ENCODE data around the gene GPN2. TPM values are rescaled to one million over a fixed set of nuclear protein-coding genes. Genes with fewer than 3 reads are reported as not detected.

Gene GPN2
- total RNA-seq, 6 experiments from 2014 or later = 5.6 to 18.3 (median 15.3) TPM

- 79% methylated on average over 8 of the region's 23 CpGs for WGBS (ENCODE audit: insufficient coverage, low coverage, low lambda C conversion rate, missing lambda C conversion rate)
- H3K27ac ChIP-seq = peak overlapping the region in 1 of 3 donors; percentile 71
- H3K4me1 ChIP-seq = peaks cover 0 to 39% (median 19%) of the 10 kb centered on the region in 4 donors
- peak; percentile 5 to 42 (median 34) for ATAC-seq
- no peak for TF ChIP-seq POLR2A (IDR thresholded peaks at IDR 0.05)
- TF ChIP-seq, protein P1, sequence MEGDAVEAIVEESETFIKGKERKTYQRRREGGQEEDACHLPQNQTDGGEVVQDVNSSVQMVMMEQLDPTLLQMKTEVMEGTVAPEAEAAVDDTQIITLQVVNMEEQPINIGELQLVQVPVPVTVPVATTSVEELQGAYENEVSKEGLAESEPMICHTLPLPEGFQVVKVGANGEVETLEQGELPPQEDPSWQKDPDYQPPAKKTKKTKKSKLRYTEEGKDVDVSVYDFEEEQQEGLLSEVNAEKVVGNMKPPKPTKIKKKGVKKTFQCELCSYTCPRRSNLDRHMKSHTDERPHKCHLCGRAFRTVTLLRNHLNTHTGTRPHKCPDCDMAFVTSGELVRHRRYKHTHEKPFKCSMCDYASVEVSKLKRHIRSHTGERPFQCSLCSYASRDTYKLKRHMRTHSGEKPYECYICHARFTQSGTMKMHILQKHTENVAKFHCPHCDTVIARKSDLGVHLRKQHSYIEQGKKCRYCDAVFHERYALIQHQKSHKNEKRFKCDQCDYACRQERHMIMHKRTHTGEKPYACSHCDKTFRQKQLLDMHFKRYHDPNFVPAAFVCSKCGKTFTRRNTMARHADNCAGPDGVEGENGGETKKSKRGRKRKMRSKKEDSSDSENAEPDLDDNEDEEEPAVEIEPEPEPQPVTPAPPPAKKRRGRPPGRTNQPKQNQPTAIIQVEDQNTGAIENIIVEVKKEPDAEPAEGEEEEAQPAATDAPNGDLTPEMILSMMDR (IDR thresholded peaks at IDR 0.05) = no peak
- no peaks in the 10 kb centered on the region for H3K9me3 ChIP-seq
- peak in 2 of 3 donors; percentile 66 to 77 for DNase-seq
- H3K4me3 ChIP-seq = no peak overlapping the region
- intact Hi-C loops (cut with DNase I) = no loop called here
- peaks cover 0 to 37% (median 19%) of the 10 kb centered on the region in 4 donors for H3K36me3 ChIP-seq
- H3K27me3 ChIP-seq = no peaks in the 10 kb centered on the region
Measured at GRCh38 chr1:26833432-26834405, 56.4 kb downstream of the GPN2 start.

GRCh38 chr1:26832249-26832960 lies 57.7 kb downstream of the GPN2 start:
- Histone ChIP-seq H3K4me1 (peaks cover 0 to 49% (median 24%) of the 10 kb centered on the region in 4 donors), H3K36me3 (peaks cover 0 to 35% (median 15%) of the 10 kb centered on the region in 4 donors), H3K4me3 (no peak overlapping the region), H3K27me3 (no peaks in the 10 kb centered on the region), H3K27ac (peak overlapping the region in 2 of 3 donors; percentile 71 to 77), H3K9me3 (no peaks in the 10 kb centered on the region)
- TF ChIP-seq, protein P1 (IDR thresholded peaks at IDR 0.05) = no peak
- no peak for ATAC-seq
- 91% methylated on average over 8 of the region's 16 CpGs for WGBS (ENCODE audit: insufficient coverage, low coverage, low lambda C conversion rate, missing lambda C conversion rate)
- DNase-seq = no peak
- intact Hi-C loops (cut with DNase I) = no loop called here

DNA sequence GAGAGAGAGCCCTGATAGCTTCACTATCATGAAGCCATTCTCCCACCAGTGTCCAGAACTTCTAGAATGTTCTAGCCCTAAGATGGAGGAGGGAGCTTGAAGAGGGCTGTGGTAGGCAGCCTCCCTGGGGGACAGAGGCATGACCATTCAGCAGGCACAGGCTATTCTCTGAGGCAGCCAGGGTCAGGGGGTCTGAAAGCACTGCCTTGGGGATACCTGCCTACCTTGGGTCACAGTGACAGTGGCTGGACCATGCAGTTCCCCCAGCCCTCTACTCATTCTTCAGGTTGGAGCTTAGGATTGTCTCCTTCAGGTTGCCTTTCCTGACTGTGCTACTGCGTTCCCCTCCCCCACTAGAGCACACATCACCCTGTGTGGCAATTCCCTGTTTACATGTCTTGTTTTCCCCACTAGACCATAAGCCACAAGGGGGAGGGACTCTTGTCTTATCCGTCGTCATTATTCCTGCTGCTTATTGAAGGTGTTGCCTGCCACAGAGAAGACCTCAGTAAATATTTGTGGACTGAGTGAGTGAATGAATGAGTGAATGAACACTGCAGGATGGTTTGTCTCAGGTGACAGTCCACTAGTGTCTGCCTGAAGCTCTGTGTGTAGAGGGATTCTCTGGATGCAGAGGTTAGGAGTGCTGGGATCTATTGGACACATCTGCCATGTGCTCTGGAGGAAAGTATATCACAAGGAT lies 58.4 kb downstream of the GPN2 start:
- WGBS (ENCODE audit: insufficient coverage, low coverage, low lambda C conversion rate, missing lambda C conversion rate) = 12% methylated on average over 2 of the region's 3 CpGs
- Histone ChIP-seq H3K4me3 (no peak overlapping the region), H3K4me1 (peaks cover 0 to 49% (median 24%) of the 10 kb centered on the region in 4 donors), H3K27me3 (no peaks in the 10 kb centered on the region), H3K27ac (peak overlapping the region; percentile 21 to 77 (median 71)), H3K9me3 (no peaks in the 10 kb centered on the region), H3K36me3 (peaks cover 0 to 35% (median 15%) of the 10 kb centered on the region in 4 donors)
- ATAC-seq = peak; percentile 85 to 86 (median 86)
- peak in 2 of 3 donors; percentile 55 to 71 for DNase-seq
- intact Hi-C loops (cut with DNase I) = no loop called here
- TF ChIP-seq POLR2A (IDR thresholded peaks at IDR 0.05) = no peak
- TF ChIP-seq, protein P1 (IDR thresholded peaks at IDR 0.05) = no peak

DNA sequence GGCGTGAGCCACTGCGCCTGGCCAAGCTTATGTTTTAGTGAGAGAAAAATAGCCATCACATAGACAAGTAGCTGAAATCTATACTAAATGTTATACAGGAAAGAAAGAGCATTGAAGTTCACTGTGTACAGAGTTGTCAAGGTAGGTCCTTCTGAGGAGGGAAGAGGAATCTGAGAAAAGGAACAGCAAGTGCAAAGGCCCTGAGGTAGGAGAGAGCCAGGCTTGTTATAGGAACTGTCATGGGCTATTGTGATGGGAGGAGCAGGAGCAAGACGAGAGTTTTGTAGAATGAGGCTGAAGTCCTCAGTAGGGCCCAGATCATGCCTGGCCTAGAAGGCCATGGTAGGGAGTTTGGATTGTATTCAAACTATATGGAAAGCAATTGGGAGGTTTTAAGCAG lies 59.0 kb downstream of the GPN2 start:
- ATAC-seq = no peak
- peaks cover 0 to 35% (median 15%) of the 10 kb centered on the region in 4 donors for H3K36me3 ChIP-seq

More for the DNA sequence above, 59.0 kb downstream of the GPN2 start:
- Histone ChIP-seq H3K27me3 (no peaks in the 10 kb centered on the region), H3K9me3 (no peaks in the 10 kb centered on the region), H3K4me1 (peaks cover 0 to 50% (median 24%) of the 10 kb centered on the region in 4 donors), H3K4me3 (no peak overlapping the region), H3K27ac (peak overlapping the region; percentile 21 to 77 (median 71))
- no peak for DNase-seq
- intact Hi-C loops (cut with DNase I) = no loop called here
- WGBS (ENCODE audit: insufficient coverage, low coverage, low lambda C conversion rate, missing lambda C conversion rate) = 83% methylated on average over 3 of the region's 3 CpGs
- no peak for TF ChIP-seq POLR2A (IDR thresholded peaks at IDR 0.05)
- TF ChIP-seq, protein P1 (IDR thresholded peaks at IDR 0.05) = no peak

Measured in right lobe of liver (tissue), 6 donors.